ENCODE results near the gene BMERB1. TPM values are rescaled to one million over a fixed set of nuclear protein-coding genes. Genes with fewer than 3 reads are reported as not detected.
A peak's percentile ranks its signal among the peaks of the same experiment; 100 is the strongest.

Gene BMERB1
- total RNA-seq, 1 donor: 57.2 TPM

- H2AFZ ChIP-seq (ENCODE audit: low read length): no peak overlapping the region
- no peaks in the 10 kb centered on the region for H3K9me3 ChIP-seq (ENCODE audit: low read depth, low read length)
- no peak overlapping the region for H3K27ac ChIP-seq (ENCODE audit: low read depth, low read length)
- no peak for TF ChIP-seq CTCF (IDR thresholded peaks at IDR 0.05; ENCODE audit: extremely low read depth, low read depth, low read length)
- DNase-seq (ENCODE audit: insufficient read length, low spot score, missing footprints): no peak
- H3K79me2 ChIP-seq (ENCODE audit: insufficient read depth, low read length): peaks cover 18% of the 10 kb centered on the region
- H3K4me2 ChIP-seq (ENCODE audit: insufficient read depth, low read length): no peak overlapping the region
- H3K4me1 ChIP-seq (ENCODE audit: insufficient read depth, low read length): peaks cover 4% of the 10 kb centered on the region
- no peaks in the 10 kb centered on the region for H3K27me3 ChIP-seq (ENCODE audit: insufficient read depth, low read length)
- H4K20me1 ChIP-seq (ENCODE audit: insufficient read depth, low read length): no peaks in the 10 kb centered on the region
- H3K36me3 ChIP-seq (ENCODE audit: insufficient read depth, low read length): peaks cover 70% of the 10 kb centered on the region
- H3K4me3 ChIP-seq (ENCODE audit: insufficient read depth, low read length): no peak overlapping the region
Observed at GRCh38 chr16:15635926-15636325, 201.5 kb downstream of the BMERB1 start.

- Histone ChIP-seq H3K4me1 (ENCODE audit: insufficient read depth, low read length) (peaks cover 6% of the 10 kb centered on the region), H2AFZ (ENCODE audit: low read length) (no peak overlapping the region), H3K27me3 (ENCODE audit: insufficient read depth, low read length) (no peaks in the 10 kb centered on the region), H3K36me3 (ENCODE audit: insufficient read depth, low read length) (peaks cover 65% of the 10 kb centered on the region), H3K27ac (ENCODE audit: low read depth, low read length) (no peak overlapping the region), H3K79me2 (ENCODE audit: insufficient read depth, low read length) (peaks cover 23% of the 10 kb centered on the region), H3K9me3 (ENCODE audit: low read depth, low read length) (no peaks in the 10 kb centered on the region), H3K4me2 (ENCODE audit: insufficient read depth, low read length) (no peak overlapping the region), H4K20me1 (ENCODE audit: insufficient read depth, low read length) (no peaks in the 10 kb centered on the region), H3K4me3 (ENCODE audit: insufficient read depth, low read length) (no peak overlapping the region)
- no peak for TF ChIP-seq CTCF (IDR thresholded peaks at IDR 0.05; ENCODE audit: extremely low read depth, low read depth, low read length)
- peak; percentile 52 for DNase-seq (ENCODE audit: insufficient read length, low spot score, missing footprints)
Observed at GRCh38 chr16:15636392-15636873, 202.0 kb downstream of the BMERB1 start.

Other genes with a start within 250 kb of the BMERB1 start
- 3.2 and 5.4 TPM in 2 replicates for gene NPIPA5, start 56.3 kb upstream of the BMERB1 start, total RNA-seq
- 0.36 and 0.59 TPM in 2 replicates for gene MPV17L, start 38.8 kb upstream of the BMERB1 start, total RNA-seq
- 25.0 and 25.7 TPM in 2 replicates for gene MARF1, start 208.6 kb downstream of the BMERB1 start, total RNA-seq
- 28.3 and 31.5 TPM in 2 replicates for gene NDE1, start 215.7 kb downstream of the BMERB1 start, total RNA-seq

All from osteoblast (primary cell).